Loucy (cell line): Measurements from ENCODE around the gene GPRC5A.

ENCODE experiments used
- CTCF ChIP-seq: fragments of 200-600 bp; sonication (generic); conservative IDR thresholded peaks from 2 replicates; pipeline ENCODE4 v1.5.1; 2014; ENCODE audit warnings: mild to moderate bottlenecking, antibody characterized with exemption, low read length
- EZH2phosphoT487 ChIP-seq: fragments of 200-600 bp; IDR thresholded peaks from 2 replicates; pipeline ENCODE4 v1.6.1; 2018; ENCODE audit warnings: antibody characterized with exemption, mild to moderate bottlenecking, moderate library complexity, borderline replicate concordance

- TF ChIP-seq EZH2phosphoT487 (no peak), CTCF (no peak)
Measured at GRCh38 chr12:12946686-12947355, 55.5 kb downstream of the GPRC5A start.
